Measurements from ENCODE around the gene SEMA4F. TPM values are rescaled to one million over a fixed set of nuclear protein-coding genes. Genes with fewer than 3 reads are reported as not detected.
"Not testable (repeated sequence)": the region's sequence is repeated elsewhere in the genome, so short reads cannot be mapped to it uniquely, and the experiment has no call there.

SEMA4F gene
- 7.9 TPM for polyA plus RNA-seq (2012; ENCODE audit: insufficient read depth, insufficient read length)

- DNase-seq (ENCODE audit: low read depth, low spot score) = peak; percentile 88
- peak within 1 kb of the TSS; percentile 66 for H3K4me3 ChIP-seq (ENCODE audit: low read length)
These were observed at the start of gene SEMA4F for GRCh38 chr2:74653985-74654882. SEMA4F (plus strand) TSS chr2:74654247; CDS start chr2:74654377, 130 bp downstream.

- DNase-seq (ENCODE audit: low read depth, low spot score) = no peak
- no peak overlapping the region for H3K4me3 ChIP-seq (ENCODE audit: low read length)
These were observed 47.1 kb upstream of the SEMA4F start for GRCh38 chr2:74606927-74607326.

- DNase-seq (ENCODE audit: low read depth, low spot score) = no peak
- no peak overlapping the region for H3K4me3 ChIP-seq (ENCODE audit: low read length)
These were observed 36.9 kb upstream of the SEMA4F start for GRCh38 chr2:74617122-74617521.

- no peak for DNase-seq (ENCODE audit: low read depth, low spot score)
- H3K4me3 ChIP-seq (ENCODE audit: low read length) = no peak overlapping the region
These were observed 35.5 kb upstream of the SEMA4F start for GRCh38 chr2:74618410-74619083.

GRCh38 chr2:74619651-74620297, 34.3 kb upstream of the SEMA4F start:
- no peak overlapping the region for H3K4me3 ChIP-seq (ENCODE audit: low read length)
- no peak for DNase-seq (ENCODE audit: low read depth, low spot score)

GRCh38 chr2:74620671-74621070, 33.4 kb upstream of the SEMA4F start:
- no peak for DNase-seq (ENCODE audit: low read depth, low spot score)
- no peak overlapping the region for H3K4me3 ChIP-seq (ENCODE audit: low read length)

GRCh38 chr2:74625658-74626425, 28.2 kb upstream of the SEMA4F start:
- no peak overlapping the region for H3K4me3 ChIP-seq (ENCODE audit: low read length)
- DNase-seq (ENCODE audit: low read depth, low spot score) = no peak

- no peak for DNase-seq (ENCODE audit: low read depth, low spot score)
- H3K4me3 ChIP-seq (ENCODE audit: low read length) = no peak overlapping the region
These were observed 25.4 kb upstream of the SEMA4F start for GRCh38 chr2:74628538-74629105.

- not testable (repeated sequence) for H3K4me3 ChIP-seq (ENCODE audit: low read length); DNase-seq (ENCODE audit: low read depth, low spot score)
These were observed 23.6 kb upstream of the SEMA4F start for GRCh38 chr2:74630454-74630853.

GRCh38 chr2:74632209-74632938, 21.7 kb upstream of the SEMA4F start:
- DNase-seq (ENCODE audit: low read depth, low spot score) = no peak
- H3K4me3 ChIP-seq (ENCODE audit: low read length) = no peak overlapping the region

- H3K4me3 ChIP-seq (ENCODE audit: low read length) = no peak overlapping the region
- DNase-seq (ENCODE audit: low read depth, low spot score) = no peak
These were observed 21.1 kb upstream of the SEMA4F start for GRCh38 chr2:74632939-74633312.

- DNase-seq (ENCODE audit: low read depth, low spot score) = no peak
- no peak overlapping the region for H3K4me3 ChIP-seq (ENCODE audit: low read length)
These were observed 14.5 kb upstream of the SEMA4F start for GRCh38 chr2:74639550-74639949.

- H3K4me3 ChIP-seq (ENCODE audit: low read length) = no peak overlapping the region
- no peak for DNase-seq (ENCODE audit: low read depth, low spot score)
These were observed 8.7 kb upstream of the SEMA4F start for GRCh38 chr2:74645344-74645743.

GRCh38 chr2:74646201-74646600, 7.8 kb upstream of the SEMA4F start:
- no peak overlapping the region for H3K4me3 ChIP-seq (ENCODE audit: low read length)
- no peak for DNase-seq (ENCODE audit: low read depth, low spot score)

GRCh38 chr2:74646834-74647482, 7.1 kb upstream of the SEMA4F start:
- no peak overlapping the region for H3K4me3 ChIP-seq (ENCODE audit: low read length)

GRCh38 chr2:74648009-74648443, 6.0 kb upstream of the SEMA4F start, which contains the start of gene M1AP:
M1AP (minus strand) TSS chr2:74648330; CDS start chr2:74640275, 8,055 bp downstream.
- DNase-seq (ENCODE audit: low read depth, low spot score) = no peak
- no peak within 1 kb of the TSS for H3K4me3 ChIP-seq (ENCODE audit: low read length)

More at GRCh38 chr2:74646834-74647482, 7.1 kb upstream of the SEMA4F start:
- no peak for DNase-seq (ENCODE audit: low read depth, low spot score)

GRCh38 chr2:74653589-74653984, 460 bp upstream of the SEMA4F start:
- peak overlapping the region; percentile 66 for H3K4me3 ChIP-seq (ENCODE audit: low read length)
- no peak for DNase-seq (ENCODE audit: low read depth, low spot score)

GRCh38 chr2:74655579-74655978, 1.5 kb downstream of the SEMA4F start:
- DNase-seq (ENCODE audit: low read depth, low spot score) = no peak
- H3K4me3 ChIP-seq (ENCODE audit: low read length) = no peak overlapping the region

Measured in Jurkat, Clone E6-1 (cell line).